GM12878 (cell line): Measurements from ENCODE around the gene NUP205. TPM values are rescaled to one million over a fixed set of nuclear protein-coding genes. Genes with fewer than 3 reads are reported as not detected.

Experiments
- ATAC-seq: fragments of 200-7000 bp; cut with Tn5 transposase; 3 replicates; pipeline ENCODE4 v1.9.1; 2020; ENCODE audit warnings: mild to moderate bottlenecking, moderate library complexity
- BruUV-seq: library from RNA; stranded (reverse); fragments of 400-500 nt; replicated peaks from 2 replicates; lab custom pipeline; 2021; lab: Mats Ljungman, UMichigan
- CTCF ChIA-PET: fragments of 300-600 bp; sonication (Branson Sonifier 250); formaldehyde crosslinking; extraction: SDS; loops from one replicate; lab custom pipeline; 2021; ENCODE audit warnings: inconsistent platforms; lab: Yijun Ruan, JAX
- POLR2A ChIA-PET: fragments of 350-600 bp; formaldehyde crosslinking; extraction: SDS; loops from one replicate; lab custom pipeline; 2021; ENCODE audit warnings: inconsistent platforms; lab: Charles Lee
- RAD21 ChIA-PET: fragments of 300-600 bp; sonication (Branson Sonifier 250); formaldehyde crosslinking; loops from one replicate; lab custom pipeline; 2023; ENCODE audit warnings: antibody characterized with exemption; ENCODE audit not compliant: unreplicated experiment; lab: Charles Lee
- SMC1A ChIA-PET: fragments of 300-600 bp; sonication (Branson Sonifier 250); formaldehyde crosslinking; loops from one replicate; lab custom pipeline; 2023; ENCODE audit not compliant: unreplicated experiment, uncharacterized antibody; lab: Charles Lee
- DNase-seq: peaks from one replicate; pipeline ENCODE4 v3.0.0-alpha.2; 2011; ENCODE audit warnings: low read depth, low spot score
- FAIRE-seq: peaks from 3 replicates; lab custom pipeline; 2011; peaks lifted over from hg19 to GRCh38; lab: Jason Lieb, UNC
- H2AFZ ChIP-seq: 2 replicates; pipeline ENCODE4 v1.6.0; 2011; ENCODE audit warnings: low read depth, low read length, control low read depth; ENCODE audit not compliant: control insufficient read depth
- H3K27ac ChIP-seq: 2 replicates; pipeline ENCODE4 v1.5.1; 2011; ENCODE audit warnings: control low read depth; ENCODE audit not compliant: control insufficient read depth, insufficient read depth
- H3K27me3 ChIP-seq, 2 experiments: replicated peaks in 1 of 2; 2 replicates each; pipeline versions ENCODE4 v1.6.0 to v1.6.1; 2011; ENCODE audit warnings: low read length in 1 of 2; ENCODE audit not compliant: control insufficient read depth in 2 of 2, insufficient read depth in 2 of 2
- H3K36me3 ChIP-seq, 2 experiments: 2 replicates each; pipeline ENCODE4 v1.5.1; 2011; ENCODE audit warnings: low read length in 1 of 2; ENCODE audit not compliant: control insufficient read depth in 2 of 2, insufficient read depth in 2 of 2
- H3K4me1 ChIP-seq: 2 replicates; pipeline ENCODE4 v1.6.1; 2011; ENCODE audit warnings: mild to moderate bottlenecking, low read length, moderate library complexity, mixed read lengths; ENCODE audit not compliant: control insufficient read depth, insufficient read depth
- H3K4me2 ChIP-seq: 2 replicates; pipeline ENCODE4 v1.6.0; 2011; ENCODE audit warnings: control low read depth; ENCODE audit not compliant: control insufficient read depth, insufficient read depth
- H3K4me3 ChIP-seq: fragments of 200-600 bp; sonication (generic); 2 replicates; pipeline ENCODE4 v1.5.1; 2016
- H3K79me2 ChIP-seq: 2 replicates; pipeline ENCODE4 v1.6.0; 2011; ENCODE audit warnings: low read length; ENCODE audit not compliant: control insufficient read depth, insufficient read depth
- H3K9ac ChIP-seq: 2 replicates; pipeline ENCODE4 v1.8.0; 2011; ENCODE audit warnings: low read length, control low read depth, mixed read lengths; ENCODE audit not compliant: control insufficient read depth, insufficient read depth
- H3K9me3 ChIP-seq: replicated peaks from 3 replicates; pipeline ENCODE4 v1.5.1; 2011; ENCODE audit warnings: mild to moderate bottlenecking, low read length; ENCODE audit not compliant: control insufficient read depth, insufficient read depth
- H4K20me1 ChIP-seq: 2 replicates; pipeline ENCODE4 v1.6.0; 2011; ENCODE audit not compliant: control insufficient read depth, insufficient read depth
- ATF3 ChIP-seq: IDR thresholded peaks from 2 replicates; pipeline ENCODE4 v1.6.1; 2011; ENCODE audit warnings: low read depth, mild to moderate bottlenecking, low read length, moderate library complexity, borderline replicate concordance; ENCODE audit errors: extremely low read depth
- EZH2 ChIP-seq: IDR thresholded peaks from 2 replicates; pipeline ENCODE4 v1.6.1; 2012; ENCODE audit warnings: low read depth, mild to moderate bottlenecking, control low read depth, inconsistent platforms, low read length, borderline replicate concordance; ENCODE audit not compliant: control insufficient read depth
- HCFC1 ChIP-seq: fragments of 150-350 bp; IDR thresholded peaks from 2 replicates; pipeline ENCODE4 v1.6.1; 2014; ENCODE audit warnings: low read length
- HDAC2 ChIP-seq: fragments of 200-600 bp; sonication (generic); IDR thresholded peaks from 2 replicates; pipeline ENCODE4 v1.6.1; 2017
- KDM1A ChIP-seq: fragments of 200-600 bp; sonication (generic); IDR thresholded peaks from 2 replicates; pipeline ENCODE4 v1.6.1; 2016; ENCODE audit warnings: borderline replicate concordance
- RELA ChIP-seq: fragments of 450-650 bp; IDR thresholded peaks from 2 replicates; pipeline ENCODE4 v1.8.0; 2014; ENCODE audit warnings: borderline replicate concordance; ENCODE audit not compliant: partially characterized antibody
- TARDBP ChIP-seq: IDR thresholded peaks from 2 replicates; pipeline ENCODE4 v1.6.1; 2016; ENCODE audit warnings: borderline replicate concordance
- WRNIP1 ChIP-seq: IDR thresholded peaks from 2 replicates; pipeline ENCODE4 v1.6.1; 2011; ENCODE audit warnings: low read depth, low read length, improper control_type of control experiment, borderline replicate concordance
- YY1 ChIP-seq: IDR thresholded peaks from 2 replicates; pipeline ENCODE4 v1.6.1; 2011; ENCODE audit warnings: low read depth, mild to moderate bottlenecking, low read length
- WGBS: methylation state at CpG from one replicate; pipeline ENCODE4 v1.1.6; 2016; ENCODE audit warnings: low lambda C conversion rate; ENCODE audit not compliant: insufficient replicate concordance, insufficient coverage; ENCODE audit errors: missing lambda C conversion rate; 5-methylcytosine and 5-hydroxymethylcytosine counted together
- in situ Hi-C: fragments of 300-500 bp; cut with MboI; formaldehyde crosslinking; loops from 9 replicates; pipeline ENCODE4 v1.14.3; 2018; ENCODE audit warnings: mixed read lengths
- intact Hi-C: fragments of 100-400 bp; cut with micrococcal nuclease; formaldehyde crosslinking; loops from one replicate; pipeline ENCODE4 v1.14.2; 2022; ENCODE audit not compliant: unreplicated experiment
- polyA plus RNA-seq, 11 experiments: library from polyadenylated mRNA; depleted of rRNA in 4 of 11; unstranded in 6 of 11; stranded (reverse) in 5 of 11; fragments of >200 nt; fragmentation: Nextera tagmentation in 4 of 11; fragmentation: Illumina TruSeq in 1 of 11; extraction: Ambion mirVana in 4 of 11; extraction: Trizol in 1 of 11; gene quantifications; 1 replicate in 1 of 11; 2 replicates in 10 of 11; pipeline versions ENCODE4 v1.2.1 to v1.2.3, GENCODE V29; 2011 to 2016; ENCODE audit warnings: inconsistent platforms in 2 of 11, missing spikeins in 2 of 11, low read depth in 1 of 11
- total RNA-seq, 4 experiments: library from RNA; depleted of rRNA in 3 of 4; stranded (reverse); fragments of >200 nt in 3 of 4; fragmentation: Illumina TruSeq in 1 of 4; extraction: Trizol in 1 of 4; gene quantifications; 2 replicates each; pipeline versions ENCODE4 v1.2.1 to v1.2.3, GENCODE V29; 2013 to 2021
- TF ChIP-seq, protein P1 (sequence below): fragments of 450-650 bp; IDR thresholded peaks from 2 replicates; pipeline ENCODE4 v1.6.1; 2017; ENCODE audit warnings: mild to moderate bottlenecking, moderate library complexity
- TF ChIP-seq, protein P2 (sequence below): fragments of 450-650 bp; formaldehyde crosslinking; IDR thresholded peaks from 2 replicates; pipeline ENCODE4 v1.4.0; 2020; ENCODE audit warnings: mild to moderate bottlenecking, moderate library complexity

Gene NUP205
- total and polyA plus RNA-seq, 10 of the 15 experiments (the other 5 are each of a cell fraction or from before 2014, with no cell fraction given) = 41.4 to 110 (median 85.9) TPM

DNA sequence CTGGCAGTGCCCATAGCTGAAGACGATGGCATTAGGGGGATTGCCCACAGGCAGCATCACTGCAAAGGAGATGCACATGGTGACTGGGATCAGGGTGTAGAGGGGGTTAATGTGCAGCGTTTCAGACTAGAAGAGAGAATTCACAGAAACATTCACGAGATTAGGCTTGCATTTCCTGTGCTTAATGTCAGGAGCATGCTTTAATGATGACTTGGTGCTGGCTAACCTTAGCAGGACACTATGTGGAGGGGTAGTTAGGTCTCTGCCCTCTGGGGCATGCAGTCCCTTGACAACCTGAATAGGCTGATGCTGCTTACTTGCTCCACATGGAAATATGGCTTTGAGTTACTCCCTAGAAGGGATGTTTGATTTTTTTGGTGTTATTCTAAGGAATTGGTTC is 126.4 kb downstream of the NUP205 start (continued):
- TF ChIP-seq, protein P1, sequence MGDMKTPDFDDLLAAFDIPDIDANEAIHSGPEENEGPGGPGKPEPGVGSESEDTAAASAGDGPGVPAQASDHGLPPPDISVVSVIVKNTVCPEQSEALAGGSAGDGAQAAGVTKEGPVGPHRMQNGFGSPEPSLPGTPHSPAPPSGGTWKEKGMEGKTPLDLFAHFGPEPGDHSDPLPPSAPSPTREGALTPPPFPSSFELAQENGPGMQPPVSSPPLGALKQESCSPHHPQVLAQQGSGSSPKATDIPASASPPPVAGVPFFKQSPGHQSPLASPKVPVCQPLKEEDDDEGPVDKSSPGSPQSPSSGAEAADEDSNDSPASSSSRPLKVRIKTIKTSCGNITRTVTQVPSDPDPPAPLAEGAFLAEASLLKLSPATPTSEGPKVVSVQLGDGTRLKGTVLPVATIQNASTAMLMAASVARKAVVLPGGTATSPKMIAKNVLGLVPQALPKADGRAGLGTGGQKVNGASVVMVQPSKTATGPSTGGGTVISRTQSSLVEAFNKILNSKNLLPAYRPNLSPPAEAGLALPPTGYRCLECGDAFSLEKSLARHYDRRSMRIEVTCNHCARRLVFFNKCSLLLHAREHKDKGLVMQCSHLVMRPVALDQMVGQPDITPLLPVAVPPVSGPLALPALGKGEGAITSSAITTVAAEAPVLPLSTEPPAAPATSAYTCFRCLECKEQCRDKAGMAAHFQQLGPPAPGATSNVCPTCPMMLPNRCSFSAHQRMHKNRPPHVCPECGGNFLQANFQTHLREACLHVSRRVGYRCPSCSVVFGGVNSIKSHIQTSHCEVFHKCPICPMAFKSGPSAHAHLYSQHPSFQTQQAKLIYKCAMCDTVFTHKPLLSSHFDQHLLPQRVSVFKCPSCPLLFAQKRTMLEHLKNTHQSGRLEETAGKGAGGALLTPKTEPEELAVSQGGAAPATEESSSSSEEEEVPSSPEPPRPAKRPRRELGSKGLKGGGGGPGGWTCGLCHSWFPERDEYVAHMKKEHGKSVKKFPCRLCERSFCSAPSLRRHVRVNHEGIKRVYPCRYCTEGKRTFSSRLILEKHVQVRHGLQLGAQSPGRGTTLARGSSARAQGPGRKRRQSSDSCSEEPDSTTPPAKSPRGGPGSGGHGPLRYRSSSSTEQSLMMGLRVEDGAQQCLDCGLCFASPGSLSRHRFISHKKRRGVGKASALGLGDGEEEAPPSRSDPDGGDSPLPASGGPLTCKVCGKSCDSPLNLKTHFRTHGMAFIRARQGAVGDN = no peak
- no peak for TF ChIP-seq KDM1A
- TF ChIP-seq YY1 = no peak
- TF ChIP-seq WRNIP1 = no peak
- no peak for TF ChIP-seq ATF3

- no peaks in the 10 kb centered on the region for H4K20me1 ChIP-seq
- intact Hi-C loops (no loop called here), in situ Hi-C loops (no loop called here)
- ChIA-PET RAD21 (no interaction called here), POLR2A (no interaction called here), CTCF (interaction anchor here (0.5 to 7.3 kb wide), 4 partner anchors 12 to 366 kb away, joined by 3 to 55 read pairs (median 3); no protein-coding TSS in a partner anchor), SMC1A (interaction anchor here (0.6 to 4.3 kb wide), 2 partner anchors 11 to 1045 kb away, joined by 3 to 18 read pairs; no protein-coding TSS in a partner anchor)
- no peaks in the 10 kb centered on the region for H3K4me1 ChIP-seq
- no peak overlapping the region for H3K9ac ChIP-seq
- H3K4me3 ChIP-seq = no peak overlapping the region
- DNase-seq = no peak
- no peaks in the 10 kb centered on the region for H3K27me3 ChIP-seq
- H3K9me3 ChIP-seq = no peaks in the 10 kb centered on the region
- no peak for ATAC-seq
- no peaks in the 10 kb centered on the region for H3K79me2 ChIP-seq
- 99% methylated on average over 5 of the region's 5 CpGs for WGBS
- H3K4me2 ChIP-seq = no peak overlapping the region
- FAIRE-seq = no peak
- H3K27ac ChIP-seq = no peak overlapping the region
- BruUV-seq = no TSS peak
- H2AFZ ChIP-seq = no peak overlapping the region
- H3K36me3 ChIP-seq = no peaks in the 10 kb centered on the region; a peak in 1 of 4 replicates
- no peak for TF ChIP-seq RELA
- TF ChIP-seq HDAC2 = no peak
- no peak for TF ChIP-seq TARDBP
- no peak for TF ChIP-seq HCFC1
- no peak for TF ChIP-seq EZH2
- TF ChIP-seq, protein P2, sequence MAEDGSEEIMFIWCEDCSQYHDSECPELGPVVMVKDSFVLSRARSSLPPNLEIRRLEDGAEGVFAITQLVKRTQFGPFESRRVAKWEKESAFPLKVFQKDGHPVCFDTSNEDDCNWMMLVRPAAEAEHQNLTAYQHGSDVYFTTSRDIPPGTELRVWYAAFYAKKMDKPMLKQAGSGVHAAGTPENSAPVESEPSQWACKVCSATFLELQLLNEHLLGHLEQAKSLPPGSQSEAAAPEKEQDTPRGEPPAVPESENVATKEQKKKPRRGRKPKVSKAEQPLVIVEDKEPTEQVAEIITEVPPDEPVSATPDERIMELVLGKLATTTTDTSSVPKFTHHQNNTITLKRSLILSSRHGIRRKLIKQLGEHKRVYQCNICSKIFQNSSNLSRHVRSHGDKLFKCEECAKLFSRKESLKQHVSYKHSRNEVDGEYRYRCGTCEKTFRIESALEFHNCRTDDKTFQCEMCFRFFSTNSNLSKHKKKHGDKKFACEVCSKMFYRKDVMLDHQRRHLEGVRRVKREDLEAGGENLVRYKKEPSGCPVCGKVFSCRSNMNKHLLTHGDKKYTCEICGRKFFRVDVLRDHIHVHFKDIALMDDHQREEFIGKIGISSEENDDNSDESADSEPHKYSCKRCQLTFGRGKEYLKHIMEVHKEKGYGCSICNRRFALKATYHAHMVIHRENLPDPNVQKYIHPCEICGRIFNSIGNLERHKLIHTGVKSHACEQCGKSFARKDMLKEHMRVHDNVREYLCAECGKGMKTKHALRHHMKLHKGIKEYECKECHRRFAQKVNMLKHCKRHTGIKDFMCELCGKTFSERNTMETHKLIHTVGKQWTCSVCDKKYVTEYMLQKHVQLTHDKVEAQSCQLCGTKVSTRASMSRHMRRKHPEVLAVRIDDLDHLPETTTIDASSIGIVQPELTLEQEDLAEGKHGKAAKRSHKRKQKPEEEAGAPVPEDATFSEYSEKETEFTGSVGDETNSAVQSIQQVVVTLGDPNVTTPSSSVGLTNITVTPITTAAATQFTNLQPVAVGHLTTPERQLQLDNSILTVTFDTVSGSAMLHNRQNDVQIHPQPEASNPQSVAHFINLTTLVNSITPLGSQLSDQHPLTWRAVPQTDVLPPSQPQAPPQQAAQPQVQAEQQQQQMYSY (CRISPR knock-in tag) = no peak
- TF ChIP-seq, protein P1 = no peak
Observed at GRCh38 chr7:135684699-135685098, 127.0 kb downstream of the NUP205 start.
